ENCODE data around the gene GNAQ. TPM values are rescaled to one million over a fixed set of nuclear protein-coding genes. Genes with fewer than 3 reads are reported as not detected.

The GNAQ gene
- total and polyA plus RNA-seq, 8 donors: 55.5 to 95.5 (median 62.8) TPM

DNA sequence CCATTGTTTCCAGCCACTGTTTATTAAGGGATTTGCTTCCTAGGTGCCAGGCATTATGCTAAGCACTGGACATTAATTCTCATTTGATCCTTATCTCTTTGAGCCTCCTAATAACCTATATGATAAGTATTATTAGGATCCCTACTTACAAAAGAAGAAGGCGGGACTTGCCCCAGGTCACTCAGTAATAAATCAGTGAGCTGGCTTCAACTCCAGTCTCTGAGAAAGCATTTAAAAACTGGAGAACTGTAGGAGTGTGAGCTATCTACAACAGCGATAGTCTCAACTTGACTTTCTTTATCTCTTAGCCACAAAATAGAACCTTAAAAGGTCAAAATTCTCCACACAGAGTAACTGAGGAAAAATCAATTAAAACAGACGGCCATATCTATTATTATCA is 155.0 kb downstream of the GNAQ start:
- ATAC-seq (no peak), DNase-seq (no peak)
- no peaks in the 10 kb centered on the region for H3K9me3 ChIP-seq
- no peak overlapping the region for H3K27ac ChIP-seq
- intact Hi-C loops (cut with DNase I): no loop called here
- TF ChIP-seq, protein P1, sequence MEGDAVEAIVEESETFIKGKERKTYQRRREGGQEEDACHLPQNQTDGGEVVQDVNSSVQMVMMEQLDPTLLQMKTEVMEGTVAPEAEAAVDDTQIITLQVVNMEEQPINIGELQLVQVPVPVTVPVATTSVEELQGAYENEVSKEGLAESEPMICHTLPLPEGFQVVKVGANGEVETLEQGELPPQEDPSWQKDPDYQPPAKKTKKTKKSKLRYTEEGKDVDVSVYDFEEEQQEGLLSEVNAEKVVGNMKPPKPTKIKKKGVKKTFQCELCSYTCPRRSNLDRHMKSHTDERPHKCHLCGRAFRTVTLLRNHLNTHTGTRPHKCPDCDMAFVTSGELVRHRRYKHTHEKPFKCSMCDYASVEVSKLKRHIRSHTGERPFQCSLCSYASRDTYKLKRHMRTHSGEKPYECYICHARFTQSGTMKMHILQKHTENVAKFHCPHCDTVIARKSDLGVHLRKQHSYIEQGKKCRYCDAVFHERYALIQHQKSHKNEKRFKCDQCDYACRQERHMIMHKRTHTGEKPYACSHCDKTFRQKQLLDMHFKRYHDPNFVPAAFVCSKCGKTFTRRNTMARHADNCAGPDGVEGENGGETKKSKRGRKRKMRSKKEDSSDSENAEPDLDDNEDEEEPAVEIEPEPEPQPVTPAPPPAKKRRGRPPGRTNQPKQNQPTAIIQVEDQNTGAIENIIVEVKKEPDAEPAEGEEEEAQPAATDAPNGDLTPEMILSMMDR (IDR thresholded peaks at IDR 0.05): no peak
- no peaks in the 10 kb centered on the region for H3K36me3 ChIP-seq
- peaks cover 4 to 30% of the 10 kb centered on the region in 2 donors for H3K4me1 ChIP-seq
- H3K4me3 ChIP-seq: no peak overlapping the region
- H3K27me3 ChIP-seq: no peaks in the 10 kb centered on the region

DNA sequence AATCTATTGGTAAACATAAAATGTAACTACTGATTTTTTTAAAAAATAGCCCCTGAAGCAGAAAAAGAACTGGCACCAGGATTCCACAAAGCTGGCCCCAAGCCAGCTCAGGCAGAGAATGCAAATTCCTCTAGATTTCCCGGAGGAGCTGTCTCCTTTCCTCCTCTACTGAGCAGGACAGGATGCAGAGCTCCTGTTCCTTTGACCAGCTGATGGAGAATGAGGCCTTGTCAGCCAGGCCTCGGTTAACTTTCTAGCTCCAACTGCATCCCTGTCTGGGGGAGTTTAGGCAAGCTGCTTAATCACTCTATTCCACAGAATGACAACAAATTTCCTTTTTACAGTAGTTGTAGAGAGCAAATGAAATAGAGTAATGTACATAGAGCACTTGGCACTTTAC is 155.5 kb downstream of the GNAQ start:
- TF ChIP-seq, protein P1 (IDR thresholded peaks at IDR 0.05): no peak
- DNase-seq: no peak
- intact Hi-C loops (cut with DNase I): no loop called here
- H3K27me3 ChIP-seq: no peaks in the 10 kb centered on the region
- H3K4me3 ChIP-seq: no peak overlapping the region
- H3K4me1 ChIP-seq: peaks cover 4 to 30% of the 10 kb centered on the region in 2 donors
- H3K27ac ChIP-seq: no peak overlapping the region
- no peak for ATAC-seq
- no peaks in the 10 kb centered on the region for H3K36me3 ChIP-seq
- no peaks in the 10 kb centered on the region for H3K9me3 ChIP-seq

DNA sequence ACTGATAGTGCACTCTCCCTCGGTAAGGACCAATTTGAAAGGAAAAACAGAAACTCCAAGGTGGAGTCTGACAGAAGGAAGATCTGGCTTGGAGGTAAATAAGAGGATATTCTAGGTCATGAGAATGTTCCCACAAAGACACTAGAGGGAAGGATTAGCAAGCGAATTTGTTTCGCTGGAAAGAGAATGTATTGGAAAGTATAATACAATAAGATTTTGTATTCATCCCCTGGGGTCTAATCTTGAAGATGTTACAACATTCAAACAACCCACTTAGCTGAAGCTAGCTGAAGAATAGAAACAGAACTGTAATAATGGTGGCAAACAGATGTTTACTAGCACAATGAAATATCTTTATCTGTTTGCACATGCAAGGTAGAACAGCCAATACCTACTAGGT is 158.7 kb downstream of the GNAQ start:
- intact Hi-C loops (cut with DNase I): no loop called here
- no peaks in the 10 kb centered on the region for H3K27me3 ChIP-seq
- no peaks in the 10 kb centered on the region for H3K9me3 ChIP-seq
- DNase-seq (no peak), ATAC-seq (no peak)
- peaks cover 4 to 17% of the 10 kb centered on the region in 2 donors for H3K4me1 ChIP-seq
- H3K36me3 ChIP-seq: no peaks in the 10 kb centered on the region
- TF ChIP-seq, protein P1 (IDR thresholded peaks at IDR 0.05): no peak
- no peak overlapping the region for H3K27ac ChIP-seq
- no peak overlapping the region for H3K4me3 ChIP-seq

DNA sequence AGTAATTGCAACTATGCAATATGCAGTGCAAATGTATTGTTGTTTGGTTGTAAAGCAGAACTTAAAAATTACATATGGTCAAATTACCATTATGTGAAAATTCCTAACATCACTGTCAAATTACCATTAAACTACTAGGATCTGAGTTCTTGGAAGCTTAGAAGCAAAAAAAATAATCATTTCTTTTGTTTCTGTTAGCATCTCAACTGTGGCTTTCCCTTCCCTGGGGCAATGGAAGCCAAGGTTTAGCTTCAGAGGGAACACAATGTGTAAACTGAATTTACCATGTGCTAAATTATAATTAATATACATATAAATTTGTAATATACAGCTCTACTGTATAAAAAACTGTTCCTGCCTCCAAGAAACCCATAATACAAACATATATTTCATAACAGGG is 159.4 kb downstream of the GNAQ start:
- DNase-seq (no peak), ATAC-seq (no peak)
- H3K4me3 ChIP-seq: no peak overlapping the region
- no peak overlapping the region for H3K27ac ChIP-seq
- no peaks in the 10 kb centered on the region for H3K36me3 ChIP-seq
- intact Hi-C loops (cut with DNase I): no loop called here
- H3K4me1 ChIP-seq: peaks cover 4 to 17% of the 10 kb centered on the region in 2 donors
- TF ChIP-seq, protein P1 (IDR thresholded peaks at IDR 0.05): no peak
- H3K9me3 ChIP-seq: no peaks in the 10 kb centered on the region
- no peaks in the 10 kb centered on the region for H3K27me3 ChIP-seq

DNA sequence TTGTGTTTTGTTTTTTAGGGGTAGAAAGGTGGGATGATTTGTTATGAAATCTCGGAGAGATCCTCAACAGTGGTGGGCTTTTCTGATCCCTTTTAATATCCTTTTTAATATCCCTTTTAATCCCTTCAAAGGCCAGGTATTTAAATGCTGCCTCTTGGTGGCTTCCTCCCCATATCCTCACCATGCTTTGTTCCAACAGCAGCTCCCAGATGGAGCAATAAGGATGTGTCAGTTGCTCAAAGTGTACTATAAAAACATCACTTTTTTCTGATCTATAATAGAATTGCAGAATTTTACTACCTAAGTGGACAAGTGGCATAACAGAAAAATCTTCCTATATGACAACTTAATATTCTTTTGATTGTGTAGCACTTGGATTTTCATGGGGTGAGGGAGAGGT is 160.1 kb downstream of the GNAQ start:
- Histone ChIP-seq H3K9me3 (no peaks in the 10 kb centered on the region), H3K4me3 (no peak overlapping the region), H3K27me3 (no peaks in the 10 kb centered on the region), H3K27ac (no peak overlapping the region), H3K36me3 (no peaks in the 10 kb centered on the region), H3K4me1 (peaks cover 0 to 12% of the 10 kb centered on the region in 2 donors)
- intact Hi-C loops (cut with DNase I): no loop called here
- ATAC-seq (no peak), DNase-seq (no peak)
- TF ChIP-seq, protein P1 (IDR thresholded peaks at IDR 0.05): no peak
